Measurements from ENCODE around the gene OSBPL3.
A peak's percentile ranks its signal among the peaks of the same experiment; 100 is the strongest.

The OSBPL3 gene

GRCh38 chr7:24884401-24884800 lies 95.6 kb downstream of the OSBPL3 start:
- H3K36me3 Mint-ChIP-seq (ENCODE audit: insufficient read depth) = peaks cover 3% of the 10 kb centered on the region
- no peaks in the 10 kb centered on the region for H3K27me3 Mint-ChIP-seq
- H3K4me1 Mint-ChIP-seq (ENCODE audit: low read depth in 2 of 2) = peaks cover 12 to 22% of the 10 kb centered on the region in 2 donors
- no peak for ATAC-seq (replicated peaks)
- no peak for DNase-seq
- no peaks in the 10 kb centered on the region for H3K9me3 Mint-ChIP-seq
- H3K27ac Mint-ChIP-seq = peak overlapping the region; percentile 52 to 82
- H3K4me3 Mint-ChIP-seq = no peak overlapping the region

- H3K4me3 Mint-ChIP-seq = no peak overlapping the region
- peaks cover 12 to 16% of the 10 kb centered on the region in 2 donors for H3K4me1 Mint-ChIP-seq (ENCODE audit: low read depth in 2 of 2)
- peaks cover 3% of the 10 kb centered on the region for H3K36me3 Mint-ChIP-seq (ENCODE audit: insufficient read depth)
- DNase-seq = no peak
- H3K27ac Mint-ChIP-seq = peak overlapping the region in 1 of 2 donors; percentile 35
- ATAC-seq (replicated peaks) = no peak
- H3K27me3 Mint-ChIP-seq = no peaks in the 10 kb centered on the region
- H3K9me3 Mint-ChIP-seq = no peaks in the 10 kb centered on the region
Observed at GRCh38 chr7:24883622-24884013, 96.4 kb downstream of the OSBPL3 start.

DNA sequence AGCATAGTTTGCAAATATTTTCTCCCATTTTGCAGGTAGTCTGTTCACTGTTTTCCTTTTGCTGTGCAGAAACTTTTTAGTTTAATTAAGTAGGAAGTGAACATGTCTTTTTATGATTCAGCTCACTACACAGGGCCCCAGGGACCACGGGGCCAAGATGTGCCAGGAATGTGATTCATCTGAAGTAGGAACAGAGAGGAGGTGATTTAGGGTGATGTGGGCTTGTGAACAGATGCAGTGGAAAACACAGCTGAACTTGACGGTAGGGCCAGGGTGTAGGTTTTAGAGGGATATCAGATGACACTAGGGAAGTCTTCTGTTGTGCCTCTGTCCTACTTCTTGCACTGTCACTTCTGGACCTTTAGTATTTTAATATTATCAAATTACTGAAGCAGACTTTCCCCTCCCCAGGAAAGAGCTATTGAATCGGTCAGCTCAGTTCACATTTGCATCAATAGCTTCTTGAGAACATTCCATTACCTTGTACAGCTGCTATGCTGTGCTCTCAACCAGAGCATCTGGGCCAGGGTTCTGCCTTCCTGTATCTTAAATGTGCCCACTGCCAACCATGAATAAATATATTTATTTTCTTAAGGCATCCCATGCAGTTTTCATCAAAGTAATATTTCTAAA lies 96.9 kb downstream of the OSBPL3 start:
- H3K36me3 Mint-ChIP-seq (ENCODE audit: insufficient read depth) = peaks cover 3% of the 10 kb centered on the region
- DNase-seq = no peak
- no peak overlapping the region for H3K4me3 Mint-ChIP-seq
- no peaks in the 10 kb centered on the region for H3K27me3 Mint-ChIP-seq
- peaks cover 12 to 16% of the 10 kb centered on the region in 2 donors for H3K4me1 Mint-ChIP-seq (ENCODE audit: low read depth in 2 of 2)
- ATAC-seq (replicated peaks) = no peak
- peak overlapping the region; percentile 21 to 35 for H3K27ac Mint-ChIP-seq
- H3K9me3 Mint-ChIP-seq = no peaks in the 10 kb centered on the region

GRCh38 chr7:24881623-24882022 lies 98.4 kb downstream of the OSBPL3 start:
- peaks cover 13 to 16% of the 10 kb centered on the region in 2 donors for H3K4me1 Mint-ChIP-seq (ENCODE audit: low read depth in 2 of 2)
- H3K27me3 Mint-ChIP-seq = no peaks in the 10 kb centered on the region
- no peaks in the 10 kb centered on the region for H3K9me3 Mint-ChIP-seq
- no peak for ATAC-seq (replicated peaks)
- DNase-seq = no peak
- no peak overlapping the region for H3K4me3 Mint-ChIP-seq
- peaks cover 3% of the 10 kb centered on the region for H3K36me3 Mint-ChIP-seq (ENCODE audit: insufficient read depth)
- H3K27ac Mint-ChIP-seq = no peak overlapping the region

- Mint-ChIP-seq H3K36me3 (ENCODE audit: insufficient read depth) (peaks cover 3% of the 10 kb centered on the region), H3K9me3 (no peaks in the 10 kb centered on the region), H3K27me3 (no peaks in the 10 kb centered on the region), H3K4me1 (ENCODE audit: low read depth in 2 of 2) (peaks cover 13 to 15% of the 10 kb centered on the region in 2 donors), H3K4me3 (no peak overlapping the region), H3K27ac (no peak overlapping the region)
- DNase-seq = no peak
- no peak for ATAC-seq (replicated peaks)
Observed at GRCh38 chr7:24880886-24881285, 99.1 kb downstream of the OSBPL3 start.

- H3K4me1 Mint-ChIP-seq (ENCODE audit: low read depth in 2 of 2) = peaks cover 13 to 15% of the 10 kb centered on the region in 2 donors
- no peaks in the 10 kb centered on the region for H3K27me3 Mint-ChIP-seq
- peaks cover 3% of the 10 kb centered on the region for H3K36me3 Mint-ChIP-seq (ENCODE audit: insufficient read depth)
- peak overlapping the region in 1 of 2 donors; percentile 25 for H3K27ac Mint-ChIP-seq
- DNase-seq (no peak), ATAC-seq (replicated peaks) (no peak)
- H3K4me3 Mint-ChIP-seq = no peak overlapping the region
- no peaks in the 10 kb centered on the region for H3K9me3 Mint-ChIP-seq
Observed at GRCh38 chr7:24879291-24879690, 100.7 kb downstream of the OSBPL3 start.

GRCh38 chr7:24877790-24878311 lies 102.1 kb downstream of the OSBPL3 start:
- Mint-ChIP-seq H3K9me3 (no peaks in the 10 kb centered on the region), H3K27ac (no peak overlapping the region), H3K27me3 (no peaks in the 10 kb centered on the region), H3K36me3 (ENCODE audit: insufficient read depth) (peaks cover 3% of the 10 kb centered on the region), H3K4me1 (ENCODE audit: low read depth in 2 of 2) (peaks cover 10 to 12% of the 10 kb centered on the region in 2 donors), H3K4me3 (no peak overlapping the region)
- DNase-seq (no peak), ATAC-seq (replicated peaks) (no peak)

- Mint-ChIP-seq H3K27ac (peak overlapping the region in 1 of 2 donors; percentile 28), H3K27me3 (no peaks in the 10 kb centered on the region), H3K4me1 (ENCODE audit: low read depth in 2 of 2) (peaks cover 0 to 7% of the 10 kb centered on the region in 2 donors), H3K9me3 (no peaks in the 10 kb centered on the region), H3K36me3 (ENCODE audit: insufficient read depth) (peaks cover 3% of the 10 kb centered on the region), H3K4me3 (no peak overlapping the region)
- no peak for ATAC-seq (replicated peaks)
- no peak for DNase-seq
Observed at GRCh38 chr7:24874791-24875190, 105.2 kb downstream of the OSBPL3 start.

- Mint-ChIP-seq H3K4me1 (ENCODE audit: low read depth in 2 of 2) (peaks cover 0 to 7% of the 10 kb centered on the region in 2 donors), H3K27ac (no peak overlapping the region)
- DNase-seq = no peak
Observed at GRCh38 chr7:24873944-24874343, 106.0 kb downstream of the OSBPL3 start.

GRCh38 chr7:24871770-24872169 lies 108.2 kb downstream of the OSBPL3 start:
- Mint-ChIP-seq H3K4me3 (no peak overlapping the region), H3K9me3 (no peaks in the 10 kb centered on the region), H3K27me3 (no peaks in the 10 kb centered on the region), H3K4me1 (ENCODE audit: low read depth in 2 of 2) (peaks cover 0 to 7% of the 10 kb centered on the region in 2 donors), H3K36me3 (ENCODE audit: insufficient read depth) (peaks cover 22% of the 10 kb centered on the region), H3K27ac (peak overlapping the region in 1 of 2 donors; percentile 22)
- no peak for DNase-seq
- ATAC-seq (replicated peaks) = no peak

More at GRCh38 chr7:24873944-24874343, 106.0 kb downstream of the OSBPL3 start:
- Mint-ChIP-seq H3K9me3 (no peaks in the 10 kb centered on the region), H3K27me3 (no peaks in the 10 kb centered on the region), H3K36me3 (ENCODE audit: insufficient read depth) (peaks cover 6% of the 10 kb centered on the region), H3K4me3 (no peak overlapping the region)
- no peak for ATAC-seq (replicated peaks)

GRCh38 chr7:24870766-24871165 lies 109.2 kb downstream of the OSBPL3 start:
- ATAC-seq (replicated peaks) (no peak), DNase-seq (no peak)
- Mint-ChIP-seq H3K9me3 (no peaks in the 10 kb centered on the region), H3K4me1 (ENCODE audit: low read depth in 2 of 2) (peaks cover 0 to 7% of the 10 kb centered on the region in 2 donors), H3K27ac (peak overlapping the region in 1 of 2 donors; percentile 23), H3K27me3 (no peaks in the 10 kb centered on the region), H3K36me3 (ENCODE audit: insufficient read depth) (peaks cover 22% of the 10 kb centered on the region), H3K4me3 (no peak overlapping the region)

DNA sequence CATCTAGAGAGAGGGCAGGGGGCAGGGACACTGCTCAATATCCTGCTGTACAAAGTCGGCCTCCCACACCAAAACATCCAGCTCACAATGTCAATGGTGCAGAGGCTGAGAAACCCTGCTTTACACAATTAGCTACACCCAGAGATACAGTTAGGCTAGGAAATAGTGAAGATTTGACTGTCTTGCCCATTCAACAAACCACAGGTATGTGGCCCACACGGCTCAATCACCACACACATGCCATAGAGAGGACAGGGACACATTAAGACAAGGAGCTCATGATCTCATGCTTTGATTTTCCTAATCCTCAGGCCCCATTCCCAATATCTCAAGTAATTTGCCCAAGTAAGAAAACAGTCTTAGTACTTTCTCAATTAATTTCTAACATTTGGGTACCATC lies 110.4 kb downstream of the OSBPL3 start:
- Mint-ChIP-seq H3K4me3 (no peak overlapping the region), H3K36me3 (ENCODE audit: insufficient read depth) (peaks cover 22% of the 10 kb centered on the region), H3K27me3 (no peaks in the 10 kb centered on the region), H3K4me1 (ENCODE audit: low read depth in 2 of 2) (peaks cover 5 to 12% of the 10 kb centered on the region in 2 donors), H3K27ac (no peak overlapping the region), H3K9me3 (no peaks in the 10 kb centered on the region)
- ATAC-seq (replicated peaks) (no peak), DNase-seq (no peak)

DNA sequence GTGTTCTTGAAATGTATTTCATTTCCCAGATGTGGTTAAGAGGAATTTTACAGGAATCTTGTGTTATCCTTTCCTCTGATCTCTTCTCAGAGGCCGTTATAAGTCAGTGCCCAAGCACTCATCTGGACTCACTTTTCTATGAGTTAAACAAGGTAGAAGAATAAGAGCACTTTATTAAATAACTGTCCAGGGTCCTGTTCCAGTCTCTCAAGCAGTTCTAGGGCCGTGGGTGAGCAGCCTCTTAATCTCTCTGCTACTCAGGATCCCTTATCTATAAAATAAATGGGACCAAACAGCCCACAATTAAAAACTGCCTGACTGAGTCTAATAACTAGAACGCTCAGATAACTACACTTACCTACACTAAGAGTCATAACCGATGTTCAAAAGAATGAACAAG lies 111.2 kb downstream of the OSBPL3 start:
- Mint-ChIP-seq H3K27me3 (no peaks in the 10 kb centered on the region), H3K36me3 (ENCODE audit: insufficient read depth) (peaks cover 22% of the 10 kb centered on the region), H3K9me3 (no peaks in the 10 kb centered on the region), H3K4me1 (ENCODE audit: low read depth in 2 of 2) (peaks cover 10 to 16% of the 10 kb centered on the region in 2 donors), H3K4me3 (no peak overlapping the region), H3K27ac (peak overlapping the region in 1 of 2 donors; percentile 33)
- DNase-seq = no peak
- ATAC-seq (replicated peaks) = no peak

DNA sequence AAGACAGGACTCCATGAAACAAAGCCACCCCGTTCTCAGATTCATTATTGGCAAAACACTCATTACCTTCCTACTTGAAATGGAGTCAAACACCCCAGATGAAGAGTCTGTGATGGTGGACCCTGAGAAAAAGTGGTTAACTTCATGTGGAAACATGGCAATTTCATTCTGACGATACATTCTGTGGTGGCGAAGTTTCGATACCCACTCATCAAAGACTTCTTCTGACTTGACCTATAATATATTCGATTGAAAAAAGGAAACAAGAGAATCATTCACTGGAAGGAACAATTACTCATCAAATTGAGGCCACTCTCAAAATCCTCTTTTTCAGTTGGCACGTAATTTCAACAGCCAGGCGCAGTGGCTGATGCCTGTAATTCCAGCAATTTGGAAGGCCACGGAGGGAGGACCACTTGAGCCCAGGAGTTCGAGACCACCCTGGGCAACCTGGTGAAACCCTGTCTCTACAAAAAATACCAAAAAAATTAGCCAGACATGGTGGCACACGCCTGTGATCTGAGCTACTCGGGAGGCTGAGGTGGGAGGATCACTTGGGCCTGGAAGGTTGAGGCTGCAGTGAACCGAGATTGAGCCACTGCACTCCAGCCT lies 113.9 kb downstream of the OSBPL3 start:
- Mint-ChIP-seq H3K9me3 (no peaks in the 10 kb centered on the region), H3K27me3 (no peaks in the 10 kb centered on the region), H3K27ac (no peak overlapping the region), H3K4me1 (ENCODE audit: low read depth in 2 of 2) (peaks cover 10 to 21% of the 10 kb centered on the region in 2 donors), H3K36me3 (ENCODE audit: insufficient read depth) (peaks cover 35% of the 10 kb centered on the region), H3K4me3 (no peak overlapping the region)
- ATAC-seq (replicated peaks) (no peak), DNase-seq (no peak)
